Lung microvascular endothelial cell (primary cell): ENCODE measurements around the gene KRT80. TPM values are rescaled to one million over a fixed set of nuclear protein-coding genes. Genes with fewer than 3 reads are reported as not detected.

Experiments
- DNase-seq, 2 donors: peaks; one replicate each; pipeline versions ENCODE4 v3.0.0 to v3.0.0-alpha.2; 2010; ENCODE audit warnings: low read depth in 2 of 2
- total RNA-seq: library from RNA; depleted of rRNA; stranded (reverse); fragments of >200 nt; gene quantifications from 2 replicates; pipeline ENCODE4 v1.2.1, GENCODE V29; 2014

The KRT80 gene
- total RNA-seq, 1 donor from 2014 or later: 0.20 TPM

DNA sequence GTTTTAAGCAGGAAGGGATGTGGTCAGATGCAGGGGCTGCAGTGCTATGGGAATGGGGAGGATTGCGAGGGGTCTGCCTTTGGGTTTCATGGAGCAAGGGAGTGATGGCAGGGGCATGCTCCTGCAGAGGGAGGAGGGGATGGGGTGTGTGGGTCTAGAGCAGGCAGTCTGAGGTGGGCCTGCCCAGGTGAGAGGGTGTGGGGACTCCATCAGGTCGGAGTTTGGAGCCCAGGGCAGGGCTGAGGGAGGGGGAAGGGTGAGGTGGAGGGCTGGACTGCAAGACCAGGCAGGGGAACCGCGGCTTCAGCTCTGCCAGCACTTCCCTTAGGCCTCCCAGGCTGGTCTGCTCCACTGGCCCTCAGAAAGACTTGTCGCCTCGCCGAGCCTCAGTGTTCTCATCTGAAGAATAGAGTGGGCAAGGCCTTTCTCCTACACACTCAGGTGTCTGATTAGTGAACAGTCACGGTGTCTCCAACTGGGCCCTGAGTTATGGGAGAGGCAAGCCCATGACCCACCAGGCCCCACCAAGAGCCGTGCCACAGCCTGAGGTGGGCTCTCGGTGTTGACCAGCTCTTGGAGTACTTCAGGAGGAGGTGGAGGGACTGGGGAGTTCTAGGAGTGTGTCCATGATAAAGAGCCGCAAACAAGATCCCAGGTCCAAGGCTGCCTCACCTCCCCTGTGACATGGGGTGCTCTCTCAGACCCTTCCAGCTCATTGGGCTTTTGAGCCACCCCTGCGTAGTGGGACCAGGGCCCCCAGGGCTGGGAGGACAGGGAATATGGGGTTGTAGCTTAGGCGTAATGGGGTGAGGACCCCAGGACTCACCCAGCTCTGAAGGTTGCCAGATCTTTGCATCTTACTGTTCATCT lies 20.1 kb upstream of the KRT80 start:
- DNase-seq: no peak

DNA sequence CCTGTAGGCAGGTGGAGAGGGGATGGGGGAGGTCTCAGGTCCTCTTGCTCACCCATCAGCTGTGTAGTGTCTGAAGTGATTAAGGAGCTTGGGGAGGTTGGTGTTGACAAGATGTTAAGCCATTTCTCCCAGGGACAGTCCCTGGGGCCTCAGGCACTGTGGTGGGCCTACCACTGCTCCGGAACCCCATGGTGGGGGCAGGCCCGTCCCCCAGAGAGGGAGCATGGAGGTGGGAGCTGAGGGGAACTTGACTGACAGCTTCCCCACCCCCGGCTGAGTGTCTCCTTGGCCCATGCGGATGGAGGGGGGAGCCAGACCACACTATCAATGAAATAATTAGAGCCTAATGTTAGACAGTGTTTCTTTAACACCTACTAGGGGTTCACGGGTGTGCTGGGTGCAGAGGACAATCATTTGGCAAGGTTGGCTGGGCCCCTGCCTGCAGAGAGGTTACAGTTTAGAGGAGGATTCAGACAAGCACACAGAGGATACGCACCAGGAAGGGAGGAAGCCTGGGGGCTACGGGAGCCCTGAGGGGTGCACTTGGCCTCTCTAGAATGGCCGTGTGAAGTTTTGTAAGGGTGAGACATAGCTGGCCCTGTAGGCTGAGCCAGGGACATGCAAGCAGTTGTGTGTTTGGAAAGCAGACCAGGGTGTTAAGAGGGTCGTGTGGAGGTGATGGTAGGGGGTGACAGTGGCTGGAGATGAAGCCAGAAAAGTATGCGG lies 19.3 kb upstream of the KRT80 start:
- DNase-seq: no peak

DNA sequence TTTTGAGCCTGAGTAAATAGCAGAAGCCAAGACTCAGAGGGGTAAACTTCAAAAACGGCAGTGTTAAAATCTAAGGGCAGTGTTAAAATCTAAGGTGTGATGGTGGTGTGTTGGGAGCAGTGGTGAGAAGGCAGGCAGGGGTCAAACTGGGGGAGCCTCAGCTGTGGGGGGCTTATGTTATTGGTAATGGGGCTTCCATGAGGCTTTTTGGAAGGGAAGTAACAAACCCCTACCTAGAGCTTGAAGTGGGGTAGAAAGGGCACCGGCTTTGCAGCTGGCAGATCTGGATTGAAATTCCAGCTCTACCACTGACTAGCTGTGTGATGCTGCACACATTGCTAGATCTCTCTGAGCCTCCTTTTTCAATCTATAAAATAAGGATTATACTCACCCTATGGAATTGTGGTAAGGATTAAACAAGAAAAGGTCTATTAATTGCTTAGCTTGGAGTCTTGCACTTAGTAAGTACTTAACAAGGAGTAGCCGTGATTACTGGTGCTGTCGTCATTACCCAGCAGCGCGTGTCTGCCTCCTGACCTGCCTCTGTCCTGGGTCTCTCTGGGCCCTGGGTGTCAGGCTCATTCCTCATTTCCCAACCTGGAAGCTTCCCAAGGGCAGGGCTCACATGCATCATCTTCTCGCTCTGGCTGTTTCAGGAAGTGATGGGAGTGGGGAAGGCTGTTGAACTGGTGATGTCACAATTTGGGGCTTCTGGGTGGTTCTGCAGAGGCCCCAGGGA lies 18.5 kb upstream of the KRT80 start:
- peak in 1 of 2 donors; percentile 78 for DNase-seq

DNA sequence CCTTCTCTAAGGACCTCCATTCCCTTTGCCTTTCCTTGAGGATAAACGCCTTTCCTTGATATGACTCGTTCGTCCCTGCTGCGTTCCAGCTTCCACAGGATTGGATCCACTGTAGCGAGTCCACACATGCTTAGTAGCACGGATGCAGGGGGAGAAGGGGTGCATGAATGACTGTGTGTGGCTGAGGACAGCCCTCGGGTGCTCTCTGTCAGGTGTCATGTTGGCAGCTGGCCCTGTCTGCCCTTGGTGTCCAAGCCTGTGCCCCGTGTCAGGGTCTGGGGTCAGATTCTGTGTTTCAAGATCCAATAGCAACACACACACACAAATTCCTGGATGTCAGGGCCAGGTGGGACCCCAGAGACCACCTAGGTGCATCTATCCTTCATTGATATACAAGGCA lies 17.5 kb upstream of the KRT80 start:
- DNase-seq: no peak

DNA sequence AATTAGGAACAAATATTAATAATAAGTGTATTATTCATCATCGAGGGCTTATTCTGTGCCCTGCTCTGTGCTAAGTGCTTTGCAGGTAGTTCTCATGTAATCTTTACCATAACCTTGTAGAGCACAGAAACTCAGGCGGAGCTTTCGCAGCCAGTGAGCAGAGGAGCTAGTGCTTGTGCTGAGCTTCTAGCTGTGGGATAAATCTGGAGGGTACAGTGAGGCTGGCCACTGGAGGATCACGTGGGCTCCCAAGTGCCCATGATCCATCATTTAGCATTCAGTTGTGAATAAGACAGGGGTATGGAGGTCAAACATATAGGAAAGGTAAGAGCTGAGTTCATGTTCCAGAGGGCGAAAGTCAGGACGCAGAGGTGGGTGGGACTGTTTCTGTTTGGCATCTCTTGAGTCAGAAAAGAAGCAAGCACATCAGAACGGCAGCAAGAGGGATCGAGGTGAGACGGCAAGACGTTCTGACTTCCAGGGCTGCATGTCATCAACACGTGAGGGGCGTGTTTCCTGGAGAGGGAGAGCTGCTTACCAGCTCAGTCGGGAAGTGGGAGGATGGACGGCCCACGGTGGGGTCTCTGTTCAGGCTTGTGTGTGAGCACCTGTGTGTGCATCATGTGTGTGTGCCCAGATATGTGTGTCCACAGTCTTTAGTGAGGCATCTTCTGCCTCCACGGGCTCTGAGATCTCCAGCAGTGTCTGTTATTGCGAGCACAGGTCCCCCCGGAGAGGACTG lies 16.8 kb upstream of the KRT80 start:
- no peak for DNase-seq

DNA sequence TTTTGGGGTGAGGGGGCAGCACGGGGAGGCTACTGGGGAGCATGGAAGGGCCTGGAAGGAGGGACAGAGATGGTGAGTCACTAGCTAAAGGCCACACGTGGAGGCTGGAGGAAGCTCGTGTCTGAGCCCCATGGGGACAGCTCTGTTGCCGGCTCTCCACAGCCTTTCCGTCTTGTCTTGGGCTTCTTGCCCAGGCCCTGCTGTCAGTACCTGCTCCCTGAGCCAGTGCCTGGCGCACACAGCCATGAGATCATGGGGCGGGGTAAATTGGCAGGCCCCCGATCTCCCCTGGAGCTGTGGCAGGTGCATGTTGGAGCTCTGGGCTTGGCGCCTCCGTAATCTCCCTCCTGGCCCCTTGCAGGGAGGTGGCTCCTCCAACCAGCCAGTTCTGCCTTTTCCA lies 16.1 kb upstream of the KRT80 start:
- DNase-seq: peak in 1 of 2 donors; percentile 68

DNA sequence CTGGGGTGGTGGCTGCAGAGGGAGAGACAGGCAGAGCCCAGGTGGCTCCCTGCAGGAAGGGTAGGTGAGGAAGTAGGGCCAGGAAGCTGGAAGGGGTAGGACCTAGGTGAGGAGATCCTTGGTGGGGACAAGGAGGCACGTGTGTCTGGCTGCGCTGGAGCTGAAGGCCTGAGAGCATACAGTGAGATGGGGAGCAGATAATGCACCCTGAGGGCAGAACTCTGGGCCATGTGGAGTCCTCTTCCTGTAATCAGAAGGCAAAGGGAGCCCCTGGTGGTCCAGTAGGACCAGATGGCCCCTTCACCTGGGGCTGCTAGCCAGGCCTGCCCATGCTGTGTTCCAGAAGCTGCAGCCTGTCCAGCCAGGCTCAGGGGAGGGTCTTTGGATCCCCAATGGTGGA lies 15.3 kb upstream of the KRT80 start:
- DNase-seq: no peak

DNA sequence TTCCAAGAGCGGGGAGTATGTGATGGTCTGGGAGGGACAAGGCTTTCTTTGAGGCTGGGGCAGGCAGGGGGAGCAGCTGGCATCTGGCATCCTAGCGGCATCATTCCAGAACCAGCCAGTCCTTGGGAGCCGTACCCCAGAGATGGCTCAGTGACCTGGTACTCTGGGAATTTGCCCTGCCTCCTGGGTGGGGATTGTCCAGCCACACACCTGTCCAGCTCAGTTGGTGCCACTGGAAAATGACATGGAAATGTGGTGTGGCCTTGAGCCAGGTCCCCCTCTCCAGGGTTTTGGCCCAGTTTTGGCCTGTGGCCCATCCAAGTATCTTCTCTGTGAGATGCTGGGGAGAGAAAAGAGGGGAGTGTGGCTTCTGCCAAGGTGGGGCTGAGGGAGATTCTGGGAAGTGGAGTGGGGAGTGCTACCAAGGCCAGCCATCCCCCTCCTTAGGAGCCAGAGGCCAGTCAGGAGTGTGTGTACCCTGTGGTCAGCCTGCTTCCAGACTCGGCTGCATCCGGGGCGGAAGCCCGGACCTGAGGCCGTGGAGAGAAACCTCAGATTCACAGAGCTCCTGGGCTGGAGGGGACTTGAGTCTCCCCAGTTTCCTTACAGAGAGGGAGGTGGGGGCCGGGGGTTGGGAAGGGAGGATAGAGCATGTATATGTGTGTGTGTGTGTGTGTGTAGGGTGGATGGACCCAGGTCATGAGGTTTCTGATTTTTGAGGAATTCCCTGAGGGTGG lies 14.7 kb upstream of the KRT80 start:
- no peak for DNase-seq

DNA sequence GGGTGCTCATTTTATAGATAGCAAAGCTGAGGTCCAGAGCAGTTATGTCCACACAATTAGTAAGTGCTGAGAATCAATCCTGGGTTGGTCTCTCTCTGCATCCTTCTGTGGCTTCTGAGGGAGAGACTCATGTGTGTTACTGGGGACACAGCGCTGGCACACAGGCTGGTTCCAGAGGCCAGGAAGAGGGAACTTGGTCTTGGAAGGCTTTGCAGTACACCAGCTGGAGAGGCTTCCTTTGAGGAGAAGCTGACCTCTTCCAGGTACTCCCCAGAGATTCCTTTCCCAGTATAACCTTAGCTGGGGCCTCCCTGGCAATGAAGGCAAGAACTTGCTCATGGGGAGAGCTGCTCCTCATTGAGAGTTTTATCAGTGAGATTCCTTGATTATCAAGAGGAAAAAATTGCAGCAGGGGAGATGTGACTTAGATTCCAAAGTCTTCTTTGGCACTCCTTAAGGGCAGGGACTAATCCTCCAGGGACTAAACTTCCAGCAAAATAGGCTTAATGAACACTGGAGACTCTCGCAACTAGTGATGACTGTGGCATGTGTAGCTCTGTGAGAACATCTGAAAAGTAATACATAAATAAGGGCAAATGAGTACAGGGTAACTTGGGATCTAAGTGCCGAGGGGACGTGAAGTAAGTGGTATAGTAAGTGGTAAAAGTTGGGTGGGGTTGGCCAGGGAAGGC lies 13.9 kb upstream of the KRT80 start:
- no peak for DNase-seq

DNA sequence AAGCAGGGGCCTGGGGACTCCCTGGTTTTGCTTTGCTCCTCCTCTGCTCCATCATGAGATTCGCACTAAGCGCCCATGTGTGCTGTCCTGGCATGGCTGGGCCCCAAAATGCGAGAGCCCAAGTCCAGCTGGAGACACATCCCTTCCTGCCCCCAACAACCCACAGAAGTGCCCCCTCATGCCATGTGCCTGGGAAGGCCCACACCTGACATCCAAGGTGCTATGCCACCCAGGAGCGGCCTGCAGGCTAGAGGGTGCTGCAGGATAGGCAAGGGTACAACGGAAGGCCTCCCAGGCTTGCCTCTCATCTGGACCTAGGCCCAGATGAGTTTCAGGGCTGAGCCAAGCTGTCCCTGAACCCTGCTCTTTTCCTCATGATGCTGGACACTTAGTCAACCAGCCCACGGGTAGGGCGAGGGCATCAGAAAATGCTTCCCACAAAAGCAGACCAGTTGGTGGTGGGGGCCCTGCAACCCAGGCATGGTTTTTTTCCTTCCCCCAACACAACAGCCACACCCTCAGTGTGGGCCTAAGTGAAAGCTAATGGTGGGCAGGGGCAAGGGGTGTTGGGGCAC lies 13.2 kb upstream of the KRT80 start:
- DNase-seq: no peak

DNA sequence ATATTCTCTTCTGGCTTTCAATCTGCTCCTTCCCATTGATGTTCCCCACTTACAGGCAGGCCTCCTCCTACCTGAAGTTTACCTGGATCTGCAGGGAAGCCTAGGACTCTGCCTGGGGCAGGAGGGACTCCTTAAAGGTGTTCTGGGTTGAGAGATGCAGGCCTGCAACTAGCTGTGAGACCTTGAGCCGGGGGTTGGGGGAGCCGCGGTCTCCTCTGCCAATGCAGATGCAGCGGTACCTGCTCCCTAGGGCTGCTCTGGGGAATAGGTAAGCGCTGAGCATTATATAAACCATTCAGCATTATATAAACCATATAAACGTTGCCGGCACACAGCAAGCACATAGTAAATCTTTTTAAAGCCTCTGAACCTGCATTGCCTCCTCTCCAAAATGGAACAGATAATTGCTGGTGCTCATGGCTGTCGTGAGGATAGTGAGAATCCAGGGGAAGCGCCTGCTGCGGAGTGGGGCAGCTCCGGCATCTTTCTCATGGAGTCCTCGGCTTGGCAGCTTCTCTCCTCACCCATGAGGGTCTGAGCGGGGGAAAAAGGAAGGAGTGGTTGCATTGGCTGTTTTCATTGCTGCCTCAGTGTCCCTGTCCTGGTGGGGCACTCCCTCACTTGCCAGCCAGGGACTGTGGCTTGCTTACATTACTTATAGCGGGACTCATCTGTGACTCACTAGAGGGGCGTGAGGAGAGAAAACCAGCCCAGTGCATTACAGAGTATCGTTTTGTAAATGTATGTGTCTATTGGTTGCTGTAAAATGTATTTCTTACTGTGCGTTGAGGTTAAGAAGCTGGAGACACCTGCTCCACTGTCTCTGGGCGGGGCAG lies 12.5 kb upstream of the KRT80 start:
- DNase-seq: no peak

DNA sequence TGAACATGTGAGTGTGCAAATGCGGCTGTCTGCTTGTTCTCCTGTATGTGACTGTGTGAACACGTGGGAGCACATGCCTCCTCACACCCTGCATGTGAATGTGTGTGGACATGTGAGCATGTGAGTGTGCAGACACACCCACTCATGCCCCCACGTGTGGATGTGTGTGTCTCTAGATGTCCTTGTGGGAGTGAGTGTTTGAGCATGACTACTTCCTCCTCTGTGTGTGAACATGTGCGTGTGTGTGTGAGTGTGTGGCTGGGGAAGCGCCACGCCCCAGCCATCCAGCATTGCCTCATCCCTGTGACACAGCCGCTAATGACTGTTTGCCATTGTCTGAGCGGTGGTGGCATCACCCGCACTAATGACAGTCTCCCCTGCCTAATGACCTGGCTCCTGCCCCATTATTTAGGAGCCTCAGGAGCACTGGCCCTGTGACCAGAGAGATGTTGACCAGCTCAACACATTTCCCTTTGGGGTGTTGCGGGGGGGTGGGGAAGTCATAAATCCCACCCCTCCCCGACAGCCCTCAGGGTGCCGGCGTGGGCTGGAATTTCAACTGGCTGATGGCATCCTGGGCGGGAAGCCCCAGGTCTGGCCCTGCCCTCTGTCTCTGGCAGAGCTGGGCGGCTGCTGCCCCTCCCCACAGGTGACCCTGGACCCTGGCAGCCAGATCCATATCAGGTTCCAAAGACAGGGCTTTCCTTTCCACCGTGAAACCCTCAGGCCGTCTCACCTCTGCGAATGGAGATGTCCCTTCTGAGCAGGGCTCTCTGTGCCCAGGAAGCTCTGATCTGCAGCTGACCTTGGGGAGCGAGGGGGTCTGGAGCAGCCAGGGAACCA lies 11.5 kb upstream of the KRT80 start:
- DNase-seq: peak; percentile 86 to 91

DNA sequence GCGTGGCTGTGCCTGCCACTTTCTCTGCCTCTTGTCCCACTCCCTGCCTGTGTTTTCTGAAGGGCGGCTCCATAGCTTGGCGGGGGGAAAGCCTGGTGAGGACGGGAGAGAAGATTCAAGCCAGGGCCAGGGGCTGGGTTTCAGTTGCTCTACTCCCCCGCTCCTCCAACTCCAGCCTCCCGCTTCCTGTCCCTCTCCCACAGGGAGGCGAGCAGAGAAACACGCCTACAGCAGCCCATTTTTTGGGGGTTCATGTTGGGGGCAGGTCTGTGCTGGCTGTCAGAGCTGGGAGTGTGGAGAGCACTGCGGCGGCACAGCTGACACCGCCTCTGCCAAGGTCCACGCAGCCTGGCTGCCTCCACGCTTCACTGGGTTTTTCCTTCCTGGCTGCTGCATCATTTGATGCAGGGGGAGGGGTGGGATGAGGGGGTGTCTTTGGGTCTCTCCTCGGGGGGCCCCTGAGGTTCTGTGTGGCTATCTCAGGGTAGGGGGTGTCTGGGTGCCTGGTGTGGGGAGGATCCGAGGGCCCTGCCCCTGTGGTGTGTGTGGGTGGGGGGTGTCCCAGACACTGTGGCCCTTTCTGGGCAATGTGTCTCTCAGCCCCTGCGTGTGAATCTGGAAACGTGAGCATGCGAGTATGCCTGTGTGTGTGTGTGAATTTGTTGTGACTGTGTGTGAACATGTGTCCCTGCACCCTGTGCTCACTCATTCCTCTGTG lies 10.7 kb upstream of the KRT80 start:
- DNase-seq: peak in 1 of 2 donors; percentile 42

DNA sequence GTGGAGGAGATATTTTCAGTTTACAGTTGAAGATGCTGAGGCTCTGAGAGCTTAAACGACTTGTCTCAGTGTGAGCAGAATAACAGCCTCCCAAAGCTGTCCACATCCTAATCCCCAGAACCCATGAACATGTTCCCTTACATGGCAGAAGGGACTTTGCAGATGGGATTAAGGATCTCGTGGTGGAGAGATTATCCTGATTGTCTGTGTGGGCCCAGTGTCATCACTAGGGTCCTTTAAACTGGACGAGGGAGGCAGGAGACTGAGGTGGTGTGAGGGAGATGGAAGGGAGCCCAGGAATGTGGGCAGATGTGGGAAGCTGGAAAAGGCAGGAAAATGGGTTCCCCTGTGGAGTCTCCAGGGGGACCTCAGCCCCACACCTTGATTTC lies 9.6 kb upstream of the KRT80 start:
- no peak for DNase-seq

DNA sequence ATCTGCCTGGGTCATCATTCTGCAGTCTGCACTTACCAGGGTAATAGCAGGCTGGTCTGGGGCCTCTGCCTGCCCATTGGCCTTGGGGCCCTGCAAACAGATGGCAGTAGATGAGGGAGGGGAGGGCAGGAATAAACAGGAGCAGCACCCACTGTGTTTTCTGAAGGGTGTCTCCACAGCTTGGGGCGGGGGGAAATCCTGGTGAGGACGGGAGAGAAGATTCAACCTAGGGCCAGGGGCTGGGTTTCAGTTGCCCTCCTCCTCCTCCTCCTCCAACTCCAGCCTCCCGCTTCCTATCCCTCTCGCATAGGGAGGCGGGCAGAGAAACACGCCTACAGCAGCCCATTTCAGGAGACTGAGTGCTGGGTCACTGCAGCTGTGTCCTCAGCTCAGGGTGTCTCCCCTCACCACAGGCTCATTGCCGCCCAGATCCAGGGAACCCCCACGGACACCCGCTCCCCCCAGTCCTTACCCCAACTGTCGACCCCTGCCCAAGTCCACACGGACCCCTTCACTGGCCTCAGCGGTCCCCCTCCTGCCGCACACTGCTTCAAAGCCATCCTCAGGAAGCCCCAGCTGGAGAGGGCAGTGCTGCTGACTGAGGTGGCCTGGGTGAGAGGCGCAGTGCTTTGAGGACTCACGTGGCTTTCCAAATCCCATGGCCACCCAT lies 9.1 kb upstream of the KRT80 start:
- DNase-seq: no peak

DNA sequence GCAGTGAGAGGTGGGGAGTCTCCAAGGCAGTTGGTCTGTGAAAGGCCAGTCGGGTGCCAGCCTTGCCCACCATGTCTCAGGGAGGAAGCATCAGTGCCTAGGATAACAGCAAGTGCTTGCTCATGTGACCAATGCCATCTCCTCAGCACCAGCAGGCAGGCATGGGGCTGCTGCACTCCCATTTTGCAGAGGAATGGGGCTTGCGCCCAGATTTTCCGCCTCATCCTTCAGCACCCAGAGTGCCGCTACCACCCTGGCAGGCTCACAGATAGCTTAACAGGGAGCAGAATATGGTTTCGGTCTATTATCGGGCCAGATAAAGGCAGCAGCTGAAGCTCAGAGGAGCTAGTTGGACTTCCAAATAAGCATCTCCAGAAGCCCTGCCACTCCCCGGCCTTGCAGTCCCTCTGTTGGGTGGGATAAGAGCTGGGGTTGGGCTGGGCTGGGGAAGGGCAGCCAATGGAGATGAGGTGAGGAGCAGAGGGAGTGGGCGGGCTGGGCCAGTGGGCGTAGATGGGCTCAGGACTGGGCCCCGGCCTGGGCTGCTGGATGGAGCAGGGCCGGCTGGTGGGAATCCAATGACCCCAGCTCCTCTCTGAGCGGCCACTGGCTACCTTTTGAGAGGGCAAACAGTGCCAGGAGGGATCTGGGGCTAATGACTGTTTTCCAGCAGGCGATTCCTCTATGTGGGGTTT lies 8.4 kb upstream of the KRT80 start:
- no peak for DNase-seq
